ENCODE measurements around the gene COL4A3.

Gene COL4A3

GRCh38 chr2:227323818-227324217, 159.4 kb downstream of the COL4A3 start:
- TF ChIP-seq SIN3A (IDR thresholded peaks at IDR 0.05; ENCODE audit: borderline replicate concordance, insufficient read depth, low read length): no peak
- no peak for TF ChIP-seq POLR2AphosphoS5 (IDR thresholded peaks at IDR 0.05; ENCODE audit: low read depth, low read length)
- no peak for TF ChIP-seq REST (IDR thresholded peaks at IDR 0.05; ENCODE audit: insufficient read depth in 1 of 2, low read depth in 2 of 2, low read length in 2 of 2)
- TF ChIP-seq FOXP2 (optimal IDR thresholded peaks at IDR 0.05; ENCODE audit: borderline replicate concordance, extremely low read depth, extremely low read length, insufficient read depth): no peak
- TF ChIP-seq TAF1 (IDR thresholded peaks at IDR 0.05; ENCODE audit: borderline replicate concordance, insufficient read depth, low read length): no peak

- TF ChIP-seq SIN3A (IDR thresholded peaks at IDR 0.05; ENCODE audit: borderline replicate concordance, insufficient read depth, low read length): no peak
- TF ChIP-seq FOXP2 (optimal IDR thresholded peaks at IDR 0.05; ENCODE audit: borderline replicate concordance, extremely low read depth, extremely low read length, insufficient read depth): no peak
- no peak for TF ChIP-seq POLR2AphosphoS5 (IDR thresholded peaks at IDR 0.05; ENCODE audit: low read depth, low read length)
- TF ChIP-seq REST (IDR thresholded peaks at IDR 0.05; ENCODE audit: insufficient read depth in 1 of 2, low read depth in 2 of 2, low read length in 2 of 2): no peak
- TF ChIP-seq TAF1 (IDR thresholded peaks at IDR 0.05; ENCODE audit: borderline replicate concordance, insufficient read depth, low read length): no peak
Observed at GRCh38 chr2:227324642-227324994, 160.2 kb downstream of the COL4A3 start.

- TF ChIP-seq REST (IDR thresholded peaks at IDR 0.05; ENCODE audit: insufficient read depth in 1 of 2, low read depth in 2 of 2, low read length in 2 of 2): 0 out of 4 replicates have a peak, but pooled peaks of 1 of the 2 experiments have one; percentile 38
- peak; percentile 79; the same call in 1 of the 2 replicates for TF ChIP-seq TAF1 (IDR thresholded peaks at IDR 0.05; ENCODE audit: borderline replicate concordance, insufficient read depth, low read length)
- TF ChIP-seq POLR2AphosphoS5 (IDR thresholded peaks at IDR 0.05; ENCODE audit: low read depth, low read length): peak; percentile 69
- peak; percentile 59 for TF ChIP-seq FOXP2 (optimal IDR thresholded peaks at IDR 0.05; ENCODE audit: borderline replicate concordance, extremely low read depth, extremely low read length, insufficient read depth)
- 0 out of 2 replicates have a peak, but pooled peaks have one; percentile 64 for TF ChIP-seq SIN3A (IDR thresholded peaks at IDR 0.05; ENCODE audit: borderline replicate concordance, insufficient read depth, low read length)
Observed at GRCh38 chr2:227324995-227325838, 160.8 kb downstream of the COL4A3 start, which contains the start of gene MFF. Gene MFF (plus strand): TSS chr2:227325251. CDS start chr2:227330666, 5,415 bp downstream.

GRCh38 chr2:227325839-227326195, 161.4 kb downstream of the COL4A3 start:
- no peak; the same call in 1 of the 2 replicates for TF ChIP-seq POLR2AphosphoS5 (IDR thresholded peaks at IDR 0.05; ENCODE audit: low read depth, low read length)
- no peak for TF ChIP-seq TAF1 (IDR thresholded peaks at IDR 0.05; ENCODE audit: borderline replicate concordance, insufficient read depth, low read length)
- TF ChIP-seq FOXP2 (optimal IDR thresholded peaks at IDR 0.05; ENCODE audit: borderline replicate concordance, extremely low read depth, extremely low read length, insufficient read depth): no peak
- no peak for TF ChIP-seq REST (IDR thresholded peaks at IDR 0.05; ENCODE audit: insufficient read depth in 1 of 2, low read depth in 2 of 2, low read length in 2 of 2)
- TF ChIP-seq SIN3A (IDR thresholded peaks at IDR 0.05; ENCODE audit: borderline replicate concordance, insufficient read depth, low read length): no peak

Measured in PFSK-1 (cell line).